Measurements from ENCODE around the gene MPPED2.

MPPED2 gene

DNA sequence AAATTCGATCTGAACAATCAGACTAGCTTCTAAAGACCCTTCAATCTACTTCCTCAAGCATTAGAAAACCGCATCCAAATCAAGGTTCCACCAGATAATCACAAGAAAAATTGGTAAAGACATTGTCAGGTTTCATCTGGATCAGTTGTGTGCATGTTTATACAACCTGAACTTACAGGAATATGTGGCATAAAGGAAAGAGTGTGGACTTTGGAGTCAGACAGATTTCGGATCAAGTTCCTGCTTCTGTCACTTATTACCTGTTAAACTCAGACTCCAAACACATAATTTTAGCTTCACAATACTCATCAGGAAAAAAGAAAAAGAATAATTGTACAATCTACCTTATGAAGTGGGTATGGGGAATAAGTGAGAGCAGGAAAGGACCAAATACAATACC, 80.5 kb downstream of the MPPED2 start:
- Histone ChIP-seq H3K4ac (ENCODE audit: low read depth, low read length) (no peak overlapping the region), H3K4me2 (ENCODE audit: low read length) (no peak overlapping the region), H4K8ac (ENCODE audit: low read depth, low read length) (no peak overlapping the region), H3K4me1 (ENCODE audit: control insufficient read depth, low read depth, low read length) (no peaks in the 10 kb centered on the region), H3K27me3 (ENCODE audit: insufficient read depth, low read length, poor library complexity) (no peaks in the 10 kb centered on the region), H3K79me2 (ENCODE audit: control insufficient read depth, insufficient read depth, low read length) (no peaks in the 10 kb centered on the region), H3K23ac (ENCODE audit: low read length) (no peak overlapping the region), H3K4me3 (ENCODE audit: low read length) (no peak overlapping the region), H4K5ac (ENCODE audit: low read length) (no peak overlapping the region), H3K27ac (ENCODE audit: low read depth, low read length) (no peak overlapping the region), H2BK120ac (ENCODE audit: low read depth, low read length) (no peak overlapping the region), H3K56ac (ENCODE audit: low read length) (no peak overlapping the region), H2BK15ac (replicated peaks; ENCODE audit: low read depth) (no peak overlapping the region), H3K18ac (ENCODE audit: low read length) (no peak overlapping the region), H3K36me3 (ENCODE audit: control insufficient read depth, insufficient read depth, low read length) (no peaks in the 10 kb centered on the region), H3K79me1 (ENCODE audit: low read length) (no peaks in the 10 kb centered on the region), H3K9ac (ENCODE audit: low read length) (no peak overlapping the region), H2AK5ac (ENCODE audit: low read length) (no peak overlapping the region), H2BK5ac (ENCODE audit: low read length) (no peak overlapping the region)
- WGBS (ENCODE audit: extremely low coverage, insufficient coverage, low lambda C conversion rate), result no CpG with 5 or more reads among the region's 3 CpGs
- no peak for DNase-seq

GRCh38 chr11:30504468-30504867, 81.7 kb downstream of the MPPED2 start:
- DNase-seq, result no peak
- no peak overlapping the region for H4K5ac ChIP-seq (ENCODE audit: low read length)
- no peak overlapping the region for H3K4me2 ChIP-seq (ENCODE audit: low read length)
- no peaks in the 10 kb centered on the region for H3K79me2 ChIP-seq (ENCODE audit: control insufficient read depth, insufficient read depth, low read length)
- H3K79me1 ChIP-seq (ENCODE audit: low read length), result no peaks in the 10 kb centered on the region
- no peaks in the 10 kb centered on the region for H3K4me1 ChIP-seq (ENCODE audit: control insufficient read depth, low read depth, low read length)
- no peak overlapping the region for H3K27ac ChIP-seq (ENCODE audit: low read depth, low read length)
- no peak overlapping the region for H3K4me3 ChIP-seq (ENCODE audit: low read length)
- H3K27me3 ChIP-seq (ENCODE audit: insufficient read depth, low read length, poor library complexity), result no peaks in the 10 kb centered on the region
- H2BK5ac ChIP-seq (ENCODE audit: low read length), result no peak overlapping the region
- no peak overlapping the region for H3K9ac ChIP-seq (ENCODE audit: low read length)
- H2BK15ac ChIP-seq (replicated peaks; ENCODE audit: low read depth), result no peak overlapping the region
- no peaks in the 10 kb centered on the region for H3K36me3 ChIP-seq (ENCODE audit: control insufficient read depth, insufficient read depth, low read length)
- no peak overlapping the region for H3K56ac ChIP-seq (ENCODE audit: low read length)
- no peak overlapping the region for H3K23ac ChIP-seq (ENCODE audit: low read length)
- no CpG with 5 or more reads among the region's 2 CpGs for WGBS (ENCODE audit: extremely low coverage, insufficient coverage, low lambda C conversion rate)
- no peak overlapping the region for H4K8ac ChIP-seq (ENCODE audit: low read depth, low read length)
- H3K4ac ChIP-seq (ENCODE audit: low read depth, low read length), result no peak overlapping the region
- H2BK120ac ChIP-seq (ENCODE audit: low read depth, low read length), result no peak overlapping the region
- no peak overlapping the region for H2AK5ac ChIP-seq (ENCODE audit: low read length)
- no peak overlapping the region for H3K18ac ChIP-seq (ENCODE audit: low read length)

GRCh38 chr11:30503156-30503555, 83.0 kb downstream of the MPPED2 start:
- Histone ChIP-seq H2AK5ac (ENCODE audit: low read length) (no peak overlapping the region), H3K4ac (ENCODE audit: low read depth, low read length) (no peak overlapping the region), H4K5ac (ENCODE audit: low read length) (no peak overlapping the region)

DNA sequence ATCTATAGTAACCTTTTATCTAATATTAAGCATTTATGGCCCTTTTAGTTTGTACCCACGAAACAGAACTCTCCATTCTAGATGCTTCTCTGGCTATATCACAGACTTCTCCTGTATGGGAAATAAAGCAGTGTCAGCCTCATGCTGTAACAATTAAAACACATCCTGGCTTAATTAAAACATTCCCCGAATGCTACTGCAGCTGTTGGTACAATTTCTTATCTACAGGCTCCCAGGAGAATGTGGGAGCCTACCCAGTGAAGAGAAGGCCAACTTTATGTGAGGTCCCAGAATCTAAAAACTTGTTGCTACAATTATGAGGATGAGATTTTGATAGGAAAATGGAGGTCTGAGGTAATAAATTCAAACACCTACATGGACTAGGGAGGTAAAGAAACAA, 83.8 kb downstream of the MPPED2 start:
- no peak overlapping the region for H2AK5ac ChIP-seq (ENCODE audit: low read length)
- H3K4me1 ChIP-seq (ENCODE audit: control insufficient read depth, low read depth, low read length), result no peaks in the 10 kb centered on the region
- DNase-seq, result no peak
- no peaks in the 10 kb centered on the region for H3K36me3 ChIP-seq (ENCODE audit: control insufficient read depth, insufficient read depth, low read length)
- no peak overlapping the region for H2BK5ac ChIP-seq (ENCODE audit: low read length)
- H3K23ac ChIP-seq (ENCODE audit: low read length), result no peak overlapping the region
- H3K4ac ChIP-seq (ENCODE audit: low read depth, low read length), result no peak overlapping the region
- no peak overlapping the region for H3K9ac ChIP-seq (ENCODE audit: low read length)
- no peaks in the 10 kb centered on the region for H3K27me3 ChIP-seq (ENCODE audit: insufficient read depth, low read length, poor library complexity)
- no peak overlapping the region for H3K4me2 ChIP-seq (ENCODE audit: low read length)
- no peak overlapping the region for H3K56ac ChIP-seq (ENCODE audit: low read length)
- no peaks in the 10 kb centered on the region for H3K79me2 ChIP-seq (ENCODE audit: control insufficient read depth, insufficient read depth, low read length)
- WGBS (ENCODE audit: extremely low coverage, insufficient coverage, low lambda C conversion rate), result no CpG with 5 or more reads among the region's 2 CpGs
- H4K5ac ChIP-seq (ENCODE audit: low read length), result no peak overlapping the region
- no peak overlapping the region for H3K27ac ChIP-seq (ENCODE audit: low read depth, low read length)
- no peak overlapping the region for H3K18ac ChIP-seq (ENCODE audit: low read length)
- H3K79me1 ChIP-seq (ENCODE audit: low read length), result no peaks in the 10 kb centered on the region
- H3K4me3 ChIP-seq (ENCODE audit: low read length), result no peak overlapping the region
- H2BK120ac ChIP-seq (ENCODE audit: low read depth, low read length), result no peak overlapping the region
- H2BK15ac ChIP-seq (replicated peaks; ENCODE audit: low read depth), result no peak overlapping the region
- H4K8ac ChIP-seq (ENCODE audit: low read depth, low read length), result no peak overlapping the region

More at GRCh38 chr11:30503156-30503555, 83.0 kb downstream of the MPPED2 start:
- no peaks in the 10 kb centered on the region for H3K4me1 ChIP-seq (ENCODE audit: control insufficient read depth, low read depth, low read length)
- no peaks in the 10 kb centered on the region for H3K27me3 ChIP-seq (ENCODE audit: insufficient read depth, low read length, poor library complexity)
- no peaks in the 10 kb centered on the region for H3K79me2 ChIP-seq (ENCODE audit: control insufficient read depth, insufficient read depth, low read length)
- no peak overlapping the region for H3K4me3 ChIP-seq (ENCODE audit: low read length)
- no peak overlapping the region for H2BK120ac ChIP-seq (ENCODE audit: low read depth, low read length)
- WGBS (ENCODE audit: extremely low coverage, insufficient coverage, low lambda C conversion rate), result no CpG with 5 or more reads among the region's 6 CpGs
- no peak for DNase-seq
- H2BK15ac ChIP-seq (replicated peaks; ENCODE audit: low read depth), result no peak overlapping the region
- H3K4me2 ChIP-seq (ENCODE audit: low read length), result no peak overlapping the region
- H3K79me1 ChIP-seq (ENCODE audit: low read length), result no peaks in the 10 kb centered on the region
- no peak overlapping the region for H3K56ac ChIP-seq (ENCODE audit: low read length)
- no peak overlapping the region for H2BK5ac ChIP-seq (ENCODE audit: low read length)
- H3K9ac ChIP-seq (ENCODE audit: low read length), result no peak overlapping the region
- no peak overlapping the region for H3K27ac ChIP-seq (ENCODE audit: low read depth, low read length)
- no peak overlapping the region for H3K23ac ChIP-seq (ENCODE audit: low read length)
- no peak overlapping the region for H4K8ac ChIP-seq (ENCODE audit: low read depth, low read length)
- no peak overlapping the region for H3K18ac ChIP-seq (ENCODE audit: low read length)
- H3K36me3 ChIP-seq (ENCODE audit: control insufficient read depth, insufficient read depth, low read length), result no peaks in the 10 kb centered on the region

DNA sequence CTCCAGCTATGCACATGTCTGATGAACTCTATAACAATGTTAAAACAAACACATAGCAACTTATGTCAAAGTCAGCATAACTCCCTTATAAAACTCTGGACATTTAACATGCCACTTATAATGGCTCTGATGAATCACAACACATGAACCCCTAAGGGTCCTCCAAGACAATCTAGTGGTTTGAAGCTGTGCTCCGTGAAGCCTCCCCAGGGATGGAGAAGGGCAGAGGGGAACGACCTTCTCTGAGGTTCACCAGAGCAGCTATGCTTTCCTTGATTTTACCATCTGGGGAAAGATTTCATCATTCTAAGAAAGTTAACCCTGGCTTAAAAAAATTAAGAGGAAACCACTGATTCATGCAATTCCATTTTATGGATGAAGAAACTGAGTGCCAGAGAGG, 84.4 kb downstream of the MPPED2 start:
- no peak for DNase-seq
- H4K5ac ChIP-seq (ENCODE audit: low read length), result no peak overlapping the region
- no peak overlapping the region for H3K4me2 ChIP-seq (ENCODE audit: low read length)
- H4K8ac ChIP-seq (ENCODE audit: low read depth, low read length), result no peak overlapping the region
- H3K18ac ChIP-seq (ENCODE audit: low read length), result no peak overlapping the region
- H2BK120ac ChIP-seq (ENCODE audit: low read depth, low read length), result no peak overlapping the region
- H3K79me2 ChIP-seq (ENCODE audit: control insufficient read depth, insufficient read depth, low read length), result no peaks in the 10 kb centered on the region
- H3K27ac ChIP-seq (ENCODE audit: low read depth, low read length), result no peak overlapping the region
- no peak overlapping the region for H3K9ac ChIP-seq (ENCODE audit: low read length)
- H3K56ac ChIP-seq (ENCODE audit: low read length), result no peak overlapping the region
- no peaks in the 10 kb centered on the region for H3K36me3 ChIP-seq (ENCODE audit: control insufficient read depth, insufficient read depth, low read length)
- no peak overlapping the region for H2BK5ac ChIP-seq (ENCODE audit: low read length)
- WGBS (ENCODE audit: extremely low coverage, insufficient coverage, low lambda C conversion rate), result no CpG with 5 or more reads among the region's 2 CpGs
- H3K23ac ChIP-seq (ENCODE audit: low read length), result no peak overlapping the region
- no peak overlapping the region for H3K4me3 ChIP-seq (ENCODE audit: low read length)
- no peak overlapping the region for H3K4ac ChIP-seq (ENCODE audit: low read depth, low read length)
- H3K79me1 ChIP-seq (ENCODE audit: low read length), result no peaks in the 10 kb centered on the region
- no peaks in the 10 kb centered on the region for H3K4me1 ChIP-seq (ENCODE audit: control insufficient read depth, low read depth, low read length)
- no peak overlapping the region for H2BK15ac ChIP-seq (replicated peaks; ENCODE audit: low read depth)
- no peaks in the 10 kb centered on the region for H3K27me3 ChIP-seq (ENCODE audit: insufficient read depth, low read length, poor library complexity)
- no peak overlapping the region for H2AK5ac ChIP-seq (ENCODE audit: low read length)

- no peak overlapping the region for H2AK5ac ChIP-seq (ENCODE audit: low read length)
- H3K18ac ChIP-seq (ENCODE audit: low read length), result no peak overlapping the region
- H3K27me3 ChIP-seq (ENCODE audit: insufficient read depth, low read length, poor library complexity), result no peaks in the 10 kb centered on the region
- no peak overlapping the region for H3K4me3 ChIP-seq (ENCODE audit: low read length)
- no peak overlapping the region for H3K23ac ChIP-seq (ENCODE audit: low read length)
- no peaks in the 10 kb centered on the region for H3K36me3 ChIP-seq (ENCODE audit: control insufficient read depth, insufficient read depth, low read length)
- no peak overlapping the region for H3K4me2 ChIP-seq (ENCODE audit: low read length)
- no peak for DNase-seq
- no peak overlapping the region for H2BK5ac ChIP-seq (ENCODE audit: low read length)
- no peak overlapping the region for H2BK120ac ChIP-seq (ENCODE audit: low read depth, low read length)
- no peak overlapping the region for H3K4ac ChIP-seq (ENCODE audit: low read depth, low read length)
- H4K8ac ChIP-seq (ENCODE audit: low read depth, low read length), result no peak overlapping the region
- no peaks in the 10 kb centered on the region for H3K4me1 ChIP-seq (ENCODE audit: control insufficient read depth, low read depth, low read length)
- no peaks in the 10 kb centered on the region for H3K79me2 ChIP-seq (ENCODE audit: control insufficient read depth, insufficient read depth, low read length)
- H3K9ac ChIP-seq (ENCODE audit: low read length), result no peak overlapping the region
- H4K5ac ChIP-seq (ENCODE audit: low read length), result no peak overlapping the region
- no peak overlapping the region for H3K56ac ChIP-seq (ENCODE audit: low read length)
- no peaks in the 10 kb centered on the region for H3K79me1 ChIP-seq (ENCODE audit: low read length)
- no peak overlapping the region for H3K27ac ChIP-seq (ENCODE audit: low read depth, low read length)
- no peak overlapping the region for H2BK15ac ChIP-seq (replicated peaks; ENCODE audit: low read depth)
- WGBS (ENCODE audit: extremely low coverage, insufficient coverage, low lambda C conversion rate), result no CpG with 5 or more reads among the region's 1 CpG
Measured at GRCh38 chr11:30499940-30500339, 86.2 kb downstream of the MPPED2 start.

Measured in mesendoderm (in vitro differentiated cells).